Panc1 (cell line): ENCODE data around the gene LNPEP. TPM values are rescaled to one million over a fixed set of nuclear protein-coding genes. Genes with fewer than 3 reads are reported as not detected.

Experiments used
- ATAC-seq: fragments of 200-7000 bp; cut with Tn5 transposase; 2 replicates; pipeline ENCODE4 v1.9.1; 2020; ENCODE audit warnings: mild to moderate bottlenecking, moderate library complexity
- BruUV-seq: library from RNA; stranded (reverse); fragments of 400-500 nt; replicated peaks from 2 replicates; lab custom pipeline; 2021; lab: Mats Ljungman, UMichigan
- CTCF ChIA-PET: fragments of 300-600 bp; sonication (Branson Sonifier 250); formaldehyde crosslinking; loops from one replicate; lab custom pipeline; 2022; ENCODE audit warnings: antibody characterized with exemption; lab: Charles Lee
- POLR2A ChIA-PET: fragments of 300-600 bp; sonication (Branson Sonifier 250); formaldehyde crosslinking; loops from one replicate; lab custom pipeline; 2022; ENCODE audit warnings: antibody characterized with exemption; lab: Charles Lee
- DNase-seq: peaks from one replicate; pipeline ENCODE4 v3.0.0-alpha.2; 2010; ENCODE audit warnings: low read depth, low spot score
- H3K27ac ChIP-seq: 2 replicates; pipeline ENCODE4 v1.5.1; 2011; ENCODE audit warnings: mild to moderate bottlenecking, low read length, inconsistent platforms
- H3K27me3 ChIP-seq: fragments of 200-500 bp; sonication (Bioruptor generic); 2 replicates; pipeline ENCODE4 v1.6.0; 2014; ENCODE audit warnings: low read length, inconsistent platforms; ENCODE audit not compliant: control insufficient read depth, insufficient read depth
- H3K36me3 ChIP-seq: fragments of 200-500 bp; sonication (Bioruptor generic); 2 replicates; pipeline ENCODE4 v1.5.1; 2014; ENCODE audit warnings: inconsistent platforms, mild to moderate bottlenecking, low read length, moderate library complexity; ENCODE audit not compliant: control insufficient read depth, insufficient read depth
- H3K4me1 ChIP-seq: 2 replicates; pipeline ENCODE4 v1.5.1; 2011; ENCODE audit warnings: inconsistent platforms, mild to moderate bottlenecking, low read length, moderate library complexity; ENCODE audit not compliant: control insufficient read depth, insufficient read depth
- H3K4me3 ChIP-seq, 2 experiments: 2 replicates each; pipeline ENCODE4 v1.5.1; 2011 to 2012; ENCODE audit warnings: low read depth in 2 of 2, low read length in 2 of 2, mild to moderate bottlenecking in 2 of 2, inconsistent platforms in 1 of 2, moderate library complexity in 1 of 2
- H3K9me3 ChIP-seq: fragments of 200-500 bp; sonication (Bioruptor generic); 2 replicates; pipeline ENCODE4 v1.5.1; 2014; ENCODE audit warnings: low read depth, mild to moderate bottlenecking, inconsistent platforms, low read length, moderate library complexity; ENCODE audit not compliant: control insufficient read depth, insufficient read depth
- CTCF ChIP-seq: fragments of 450-650 bp; IDR thresholded peaks from 2 replicates; pipeline ENCODE4 v1.5.1; 2017; ENCODE audit warnings: mild to moderate bottlenecking
- POLR2AphosphoS5 ChIP-seq: IDR thresholded peaks from 2 replicates; pipeline ENCODE4 v1.6.1; 2012; ENCODE audit warnings: mild to moderate bottlenecking, low read depth, low read length, moderate library complexity
- REST ChIP-seq, 2 experiments: IDR thresholded peaks; 2 replicates each; pipeline ENCODE4 v1.6.1; 2011 to 2012; ENCODE audit warnings: low read depth in 2 of 2, control low read depth in 1 of 2, low read length in 1 of 2, mild to moderate bottlenecking in 1 of 2, moderate library complexity in 1 of 2; ENCODE audit not compliant: insufficient read depth in 1 of 2
- SIN3A ChIP-seq: IDR thresholded peaks from 2 replicates; pipeline ENCODE4 v1.6.1; 2012; ENCODE audit warnings: low read depth, mild to moderate bottlenecking, low read length, moderate library complexity, borderline replicate concordance; ENCODE audit not compliant: insufficient read depth
- TCF7L2 ChIP-seq: IDR thresholded peaks from 2 replicates; pipeline ENCODE4 v1.6.1; 2011; ENCODE audit warnings: mild to moderate bottlenecking, low read depth, low read length, inconsistent platforms
- in situ Hi-C: cut with HindIII; loops from 2 replicates; pipeline ENCODE4 v1.10.0; 2016; ENCODE audit warnings: low sequenced_read_pairs, low pct_unique_long_range_greater_than_20kb
- intact Hi-C: fragments of 100-400 bp; cut with micrococcal nuclease; formaldehyde crosslinking; loops from one replicate; pipeline ENCODE4 v1.10.0; 2022; ENCODE audit not compliant: unreplicated experiment
- total RNA-seq: library from RNA; stranded (reverse); gene quantifications from one replicate; pipeline ENCODE4 v1.2.1, GENCODE V29; 2021; ENCODE audit not compliant: unreplicated experiment

LNPEP gene
- total RNA-seq, 1 experiment from 2014 or later: 46.6 TPM

DNA sequence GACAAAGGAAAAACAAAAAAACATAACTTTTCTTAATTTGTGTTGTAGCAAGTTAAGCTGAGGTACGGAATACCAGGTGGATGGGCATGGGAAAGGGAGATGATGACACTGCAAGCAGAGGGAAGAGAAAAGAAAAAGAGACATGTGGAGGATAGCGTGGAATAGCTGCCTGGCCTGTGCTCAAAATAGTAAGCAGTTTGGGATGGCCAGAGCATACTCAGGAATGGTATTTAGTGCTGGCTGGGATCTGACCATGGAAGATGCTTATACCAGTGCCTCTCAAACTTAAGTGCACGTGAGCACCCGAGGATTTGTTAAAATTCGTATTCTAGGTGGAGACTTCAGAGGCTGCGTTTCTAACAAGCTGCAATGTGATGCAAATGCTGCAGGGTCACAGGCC, 41.3 kb downstream of the LNPEP start:
- BruUV-seq: no TSS peak
- no peak for ATAC-seq

DNA sequence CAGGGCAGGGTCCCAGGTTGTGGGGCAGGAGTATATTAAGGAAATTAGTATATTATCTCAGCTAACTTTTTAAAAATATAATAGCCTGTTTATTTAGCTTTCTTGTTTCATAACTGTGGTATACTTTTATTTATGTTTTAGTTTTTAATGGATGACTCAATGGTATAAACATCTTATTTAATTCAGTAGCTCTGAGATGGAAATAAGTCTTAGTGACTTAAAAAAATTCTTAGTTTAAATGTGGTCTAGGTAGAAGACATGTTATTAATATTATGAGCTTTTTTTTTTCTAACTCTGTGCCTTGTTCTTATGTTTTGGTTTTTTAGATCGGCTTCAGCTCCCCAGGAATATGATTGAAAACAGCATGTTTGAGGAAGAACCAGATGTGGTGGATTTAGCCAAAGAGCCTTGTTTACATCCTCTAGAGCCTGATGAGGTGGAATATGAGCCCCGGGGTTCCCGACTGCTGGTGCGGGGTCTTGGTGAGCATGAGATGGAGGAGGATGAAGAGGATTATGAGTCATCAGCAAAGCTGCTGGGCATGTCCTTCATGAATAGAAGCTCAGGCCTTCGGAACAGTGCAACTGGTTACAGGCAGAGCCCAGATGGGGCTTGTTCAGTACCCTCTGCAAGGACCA, 43.1 kb downstream of the LNPEP start:
- H3K4me3 ChIP-seq: no peak overlapping the region
- no TSS peak for BruUV-seq
- DNase-seq: no peak
- H3K27ac ChIP-seq: no peak overlapping the region
- H3K27me3 ChIP-seq: no peaks in the 10 kb centered on the region
- in situ Hi-C loops (no loop called here), intact Hi-C loops (no loop called here)
- ChIA-PET CTCF (interaction anchor here (0.6 kb wide), 1 partner anchor 167 kb away, joined by 6 read pairs; no protein-coding TSS in a partner anchor), POLR2A (interaction anchor here (0.6 kb wide), 2 partner anchors 36 to 1940 kb away, joined by 3 to 6 read pairs; no protein-coding TSS in a partner anchor)
- H3K4me1 ChIP-seq: no peaks in the 10 kb centered on the region; the same call in 1 of the 2 replicates
- no peaks in the 10 kb centered on the region for H3K9me3 ChIP-seq
- ATAC-seq: no peak
- H3K36me3 ChIP-seq: peaks cover 4% of the 10 kb centered on the region; the same call in 1 of the 2 replicates
- TF ChIP-seq REST (IDR thresholded peaks at IDR 0.05; ENCODE audit: insufficient read depth in 1 of 2, low read depth in 2 of 2, low read length in 1 of 2) (no peak), POLR2AphosphoS5 (no peak), TCF7L2 (no peak), SIN3A (no peak), CTCF (no peak)

More for the DNA sequence above, 41.3 kb downstream of the LNPEP start:
- H3K4me1 ChIP-seq: no peaks in the 10 kb centered on the region; the same call in 1 of the 2 replicates
- H3K4me3 ChIP-seq: no peak overlapping the region
- peaks cover 4% of the 10 kb centered on the region; the same call in 1 of the 2 replicates for H3K36me3 ChIP-seq
- no peaks in the 10 kb centered on the region for H3K27me3 ChIP-seq
- POLR2A ChIA-PET: no interaction called here
- CTCF ChIA-PET: no interaction called here
- no peak for DNase-seq
- TF ChIP-seq REST (IDR thresholded peaks at IDR 0.05; ENCODE audit: insufficient read depth in 1 of 2, low read depth in 2 of 2, low read length in 1 of 2) (no peak), POLR2AphosphoS5 (no peak), CTCF (no peak), TCF7L2 (no peak), SIN3A (no peak)
- H3K27ac ChIP-seq: no peak overlapping the region
- intact Hi-C loops: no loop called here
- in situ Hi-C loops: no loop called here
- no peaks in the 10 kb centered on the region for H3K9me3 ChIP-seq
